TTC549 (cell line): ENCODE measurements around the gene KCNT2.
A peak's percentile ranks its signal among the peaks of the same experiment; 100 is the strongest.

ENCODE experiments used
- FAIRE-seq: peaks from 2 replicates; lab custom pipeline; 2012; peaks lifted over from hg19 to GRCh38; lab: Jason Lieb, UNC

Gene KCNT2

GRCh38 chr1:196445775-196446174 is 162.5 kb downstream of the KCNT2 start:
- FAIRE-seq: no peak

GRCh38 chr1:196444634-196445033 is 163.6 kb downstream of the KCNT2 start:
- no peak for FAIRE-seq

- FAIRE-seq: no peak
These were observed 165.9 kb downstream of the KCNT2 start for GRCh38 chr1:196442366-196442765.

GRCh38 chr1:196440711-196441110 is 167.5 kb downstream of the KCNT2 start:
- no peak for FAIRE-seq

- FAIRE-seq: no peak
These were observed 169.9 kb downstream of the KCNT2 start for GRCh38 chr1:196438329-196438728.

- no peak for FAIRE-seq
These were observed 170.6 kb downstream of the KCNT2 start for GRCh38 chr1:196437671-196438070.

GRCh38 chr1:196433000-196433399 is 175.2 kb downstream of the KCNT2 start:
- peak; percentile 23 for FAIRE-seq

- FAIRE-seq: peak; percentile 39
These were observed 180.1 kb downstream of the KCNT2 start for GRCh38 chr1:196427976-196428734.

- FAIRE-seq: no peak
These were observed 182.7 kb downstream of the KCNT2 start for GRCh38 chr1:196425513-196425912.

- FAIRE-seq: peak; percentile 33
These were observed 184.6 kb downstream of the KCNT2 start for GRCh38 chr1:196423612-196424011.

GRCh38 chr1:196418772-196419171 is 189.5 kb downstream of the KCNT2 start:
- FAIRE-seq: no peak

GRCh38 chr1:196415978-196416377 is 192.3 kb downstream of the KCNT2 start:
- no peak for FAIRE-seq

- FAIRE-seq: peak; percentile 22
These were observed 195.9 kb downstream of the KCNT2 start for GRCh38 chr1:196412326-196412725.

GRCh38 chr1:196410768-196411167 is 197.5 kb downstream of the KCNT2 start:
- FAIRE-seq: no peak

- FAIRE-seq: no peak
These were observed 198.7 kb downstream of the KCNT2 start for GRCh38 chr1:196409586-196409985.

- no peak for FAIRE-seq
These were observed 200.7 kb downstream of the KCNT2 start for GRCh38 chr1:196407358-196408051.

GRCh38 chr1:196405839-196406238 is 202.4 kb downstream of the KCNT2 start:
- no peak for FAIRE-seq

- FAIRE-seq: no peak
These were observed 204.2 kb downstream of the KCNT2 start for GRCh38 chr1:196403803-196404690.

- FAIRE-seq: no peak
These were observed 206.3 kb downstream of the KCNT2 start for GRCh38 chr1:196401891-196402290.

GRCh38 chr1:196401452-196401833 is 206.8 kb downstream of the KCNT2 start:
- peak; percentile 36 for FAIRE-seq

GRCh38 chr1:196400478-196401451 is 207.5 kb downstream of the KCNT2 start:
- peak; percentile 7 for FAIRE-seq

- FAIRE-seq: no peak
These were observed 208.5 kb downstream of the KCNT2 start for GRCh38 chr1:196399713-196400112.
